NOMO-1 treated with DMSO at 0.1 percent for 48 hours (cell line): ENCODE results near the gene DPP10.

Source experiments
- DNase-seq: peaks from one replicate; lab custom pipeline; 2025; ENCODE audit not compliant: unreplicated experiment; lab: John Stamatoyannopoulos, UW

Gene DPP10

GRCh38 chr2:115833196-115833595 lies 1390.8 kb downstream of the DPP10 start:
- DNase-seq = no peak

DNA sequence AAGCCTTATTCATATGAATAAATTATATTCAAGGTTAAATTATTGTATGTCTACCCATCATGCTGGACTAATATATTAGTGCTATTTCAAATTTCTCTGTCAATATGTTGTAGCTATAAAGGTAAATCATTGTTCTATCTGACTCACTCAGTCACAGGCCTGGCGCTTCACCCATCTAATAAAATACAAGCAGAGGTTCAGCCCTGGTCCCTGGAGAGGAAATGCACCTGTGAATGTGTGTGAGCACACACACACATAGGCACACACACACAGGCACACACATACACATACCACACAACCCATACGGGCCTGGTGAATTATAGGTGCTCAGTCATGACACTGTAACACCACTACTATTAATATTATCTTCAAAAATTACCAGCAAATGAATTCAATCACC lies 1396.1 kb downstream of the DPP10 start:
- DNase-seq = no peak

GRCh38 chr2:115842306-115842705 lies 1399.9 kb downstream of the DPP10 start:
- no peak for DNase-seq

- no peak for DNase-seq
Observed at GRCh38 chr2:115848192-115848591, 1405.8 kb downstream of the DPP10 start.

GRCh38 chr2:115867024-115867423 lies 1424.6 kb downstream of the DPP10 start:
- DNase-seq = no peak

- DNase-seq = no peak
Observed at GRCh38 chr2:115874427-115874826, 1432.0 kb downstream of the DPP10 start.

GRCh38 chr2:115880558-115880957 lies 1438.1 kb downstream of the DPP10 start:
- DNase-seq = no peak

DNA sequence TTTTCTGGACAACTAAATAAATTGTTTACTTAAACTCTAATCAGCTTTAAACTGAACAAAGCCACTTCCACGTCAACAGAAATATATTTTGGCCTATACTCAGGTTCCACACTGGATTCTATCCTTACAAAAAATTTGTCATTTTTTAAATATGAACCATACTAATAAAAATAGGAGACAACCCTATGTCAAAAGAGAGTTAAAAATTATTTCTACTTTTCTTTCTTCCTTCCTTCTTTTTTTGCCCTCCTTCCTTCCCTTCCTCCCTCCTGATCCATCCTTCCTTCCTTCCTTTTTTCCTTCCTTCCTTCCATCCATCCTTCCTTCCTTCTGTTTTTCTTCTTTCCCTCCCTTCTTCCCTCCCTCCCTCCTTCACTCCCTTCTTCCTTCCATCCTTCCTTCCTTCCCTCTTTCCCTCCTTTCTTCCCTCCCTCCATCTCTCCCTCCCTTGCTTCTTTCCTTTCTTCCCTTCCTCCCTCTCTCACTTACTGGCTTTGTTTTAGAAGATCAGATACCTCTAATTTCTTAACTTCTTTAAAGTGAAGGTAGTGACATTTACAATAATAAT lies 1444.9 kb downstream of the DPP10 start:
- no peak for DNase-seq
